OCI-LY3 (cell line): ENCODE results near the gene EHHADH.

Experiments
- H2AFZ ChIP-seq: fragments of 200-600, 300-600 bp; shearing (Covaris generic); 2 replicates; pipeline ENCODE4 v1.6.0; 2014; ENCODE audit warnings: antibody characterized with exemption, low read depth, low read length
- H3K27ac ChIP-seq: fragments of 200-600, 300-600 bp; sonication (generic); 2 replicates; pipeline ENCODE4 v1.5.1; 2014; ENCODE audit warnings: mild to moderate bottlenecking, low read length, moderate library complexity, mixed read lengths
- H3K27me3 ChIP-seq: fragments of 200-600, 300-600 bp; sonication (generic); 2 replicates; pipeline ENCODE4 v1.6.1; 2014; ENCODE audit warnings: low read depth, low read length, mixed read lengths
- H3K36me3 ChIP-seq: fragments of 200-600, 300-600 bp; sonication (generic); replicated peaks from 2 replicates; pipeline ENCODE3; 2014; ENCODE audit warnings: low read depth, low read length, mixed read lengths
- H3K4me1 ChIP-seq: fragments of 300-600, 200-600 bp; sonication (generic); 2 replicates; pipeline ENCODE4 v1.6.1; 2014; ENCODE audit warnings: low read length, mixed read lengths
- H3K4me2 ChIP-seq: fragments of 200-600, 300-600 bp; sonication (generic); 2 replicates; pipeline ENCODE4 v1.6.1; 2014; ENCODE audit warnings: low read length, mixed read lengths
- H3K4me3 ChIP-seq: fragments of 300-600, 200-600 bp; sonication (generic); 2 replicates; pipeline ENCODE4 v1.5.1; 2014; ENCODE audit warnings: antibody characterized with exemption, mild to moderate bottlenecking, low read length, moderate library complexity
- H3K79me2 ChIP-seq: fragments of 300-600, 200-600 bp; shearing (Covaris generic); 2 replicates; pipeline ENCODE4 v1.6.1; 2014; ENCODE audit warnings: mild to moderate bottlenecking, low read length, mixed read lengths
- H3K9ac ChIP-seq: fragments of 300-600, 200-600 bp; shearing (Covaris generic); 2 replicates; pipeline ENCODE4 v1.6.0; 2014; ENCODE audit warnings: mild to moderate bottlenecking, low read length, moderate library complexity
- H3K9me3 ChIP-seq: fragments of 200-600, 300-600 bp; shearing (Covaris generic); 2 replicates; pipeline ENCODE4 v1.6.1; 2014; ENCODE audit warnings: low read length, mixed read lengths; ENCODE audit not compliant: insufficient read depth
- H4K20me1 ChIP-seq: fragments of 200-600, 300-600 bp; sonication (generic); 2 replicates; pipeline ENCODE4 v1.6.1; 2016; ENCODE audit warnings: low read length, mixed read lengths; ENCODE audit not compliant: insufficient read depth
- CTCF ChIP-seq: fragments of 200-600, 300-600 bp; sonication (generic); IDR thresholded peaks from 2 replicates; pipeline ENCODE4 v1.5.1; 2014; ENCODE audit warnings: antibody characterized with exemption, low read length, low read depth
- EZH2phosphoT487 ChIP-seq: fragments of 200-600 bp; shearing (Covaris generic); IDR thresholded peaks from 2 replicates; pipeline ENCODE4 v1.6.1; 2018; ENCODE audit warnings: antibody characterized with exemption, mixed run types, low read depth

EHHADH gene

GRCh38 chr3:185150561-185150960 is 103.3 kb downstream of the EHHADH start:
- no peak overlapping the region for H3K9ac ChIP-seq
- no peak overlapping the region for H3K4me2 ChIP-seq
- no peak for TF ChIP-seq CTCF
- TF ChIP-seq EZH2phosphoT487 = no peak
- peaks cover 37% of the 10 kb centered on the region for H3K27me3 ChIP-seq
- no peaks in the 10 kb centered on the region for H3K79me2 ChIP-seq
- H3K9me3 ChIP-seq = no peaks in the 10 kb centered on the region
- no peak overlapping the region for H3K4me3 ChIP-seq
- no peaks in the 10 kb centered on the region for H3K4me1 ChIP-seq
- no peaks in the 10 kb centered on the region for H4K20me1 ChIP-seq
- H3K27ac ChIP-seq = no peak overlapping the region
- H3K36me3 ChIP-seq = no peaks in the 10 kb centered on the region
- H2AFZ ChIP-seq = no peak overlapping the region

GRCh38 chr3:185149591-185149990 is 104.3 kb downstream of the EHHADH start:
- Histone ChIP-seq H2AFZ (no peak overlapping the region), H4K20me1 (no peaks in the 10 kb centered on the region), H3K4me3 (no peak overlapping the region), H3K36me3 (no peaks in the 10 kb centered on the region), H3K9me3 (no peaks in the 10 kb centered on the region), H3K27me3 (peaks cover 37% of the 10 kb centered on the region), H3K4me2 (no peak overlapping the region), H3K27ac (no peak overlapping the region), H3K4me1 (no peaks in the 10 kb centered on the region), H3K9ac (no peak overlapping the region), H3K79me2 (no peaks in the 10 kb centered on the region)
- TF ChIP-seq EZH2phosphoT487 (no peak), CTCF (no peak)

- Histone ChIP-seq H3K27ac (no peak overlapping the region), H3K36me3 (no peaks in the 10 kb centered on the region), H3K79me2 (no peaks in the 10 kb centered on the region), H3K27me3 (peaks cover 45% of the 10 kb centered on the region), H3K9me3 (no peaks in the 10 kb centered on the region), H3K4me2 (no peak overlapping the region), H3K4me1 (no peaks in the 10 kb centered on the region), H4K20me1 (no peaks in the 10 kb centered on the region), H3K9ac (no peak overlapping the region), H2AFZ (no peak overlapping the region), H3K4me3 (no peak overlapping the region)
- TF ChIP-seq CTCF (no peak), EZH2phosphoT487 (no peak)
These were observed 108.3 kb downstream of the EHHADH start for GRCh38 chr3:185145511-185145910.

- Histone ChIP-seq H3K9ac (no peak overlapping the region), H3K27me3 (peaks cover 38% of the 10 kb centered on the region), H3K27ac (no peak overlapping the region), H4K20me1 (no peaks in the 10 kb centered on the region), H3K4me2 (no peak overlapping the region), H3K4me1 (no peaks in the 10 kb centered on the region), H3K9me3 (no peaks in the 10 kb centered on the region), H3K79me2 (no peaks in the 10 kb centered on the region), H3K36me3 (no peaks in the 10 kb centered on the region), H3K4me3 (no peak overlapping the region), H2AFZ (no peak overlapping the region)
- TF ChIP-seq CTCF (no peak), EZH2phosphoT487 (no peak)
These were observed 109.1 kb downstream of the EHHADH start for GRCh38 chr3:185144784-185145183.
